IMR-90 (cell line): ENCODE measurements around the gene TMEM200A. TPM values are rescaled to one million over a fixed set of nuclear protein-coding genes. Genes with fewer than 3 reads are reported as not detected.

Experiments used
- ATAC-seq: fragments of 200-7000 bp; cut with Tn5 transposase; 2 replicates; pipeline ENCODE4 v1.9.1; 2020; ENCODE audit warnings: low read depth, mild to moderate bottlenecking, moderate library complexity
- BruUV-seq: library from RNA; stranded (reverse); fragments of 400-500 nt; replicated peaks from 2 replicates; lab custom pipeline; 2021; lab: Mats Ljungman, UMichigan
- CTCF ChIA-PET: fragments of 300-600 bp; formaldehyde crosslinking; extraction: SDS; loops from one replicate; lab custom pipeline; 2021; ENCODE audit warnings: antibody characterized with exemption; lab: Yijun Ruan, JAX
- POLR2A ChIA-PET: fragments of 300-600 bp; sonication (Branson Sonifier 250); formaldehyde crosslinking; loops from one replicate; lab custom pipeline; 2022; ENCODE audit warnings: antibody characterized with exemption; ENCODE audit not compliant: unreplicated experiment; lab: Charles Lee
- DNase-seq: peaks from one replicate; pipeline ENCODE4 v3.0.0; 2013
- H2AFZ ChIP-seq: replicated peaks from 2 replicates; pipeline ENCODE3; 2013; ENCODE audit warnings: low read length, mild to moderate bottlenecking; ENCODE audit not compliant: poor library complexity
- H2AK5ac ChIP-seq: 2 replicates; pipeline ENCODE4 v1.6.1; 2013; ENCODE audit warnings: low read depth, low read length, inconsistent platforms
- H2AK9ac ChIP-seq: replicated peaks from 2 replicates; pipeline ENCODE3; 2013; ENCODE audit warnings: mild to moderate bottlenecking, low read depth, low read length, moderate library complexity; ENCODE audit not compliant: poor library complexity
- H2BK120ac ChIP-seq: 2 replicates; pipeline ENCODE4 v1.6.1; 2013; ENCODE audit warnings: low read depth, low read length, inconsistent platforms
- H2BK15ac ChIP-seq: 3 replicates; pipeline ENCODE4 v1.6.1; 2013; ENCODE audit warnings: low read depth, low read length, inconsistent platforms
- H2BK20ac ChIP-seq: 2 replicates; pipeline ENCODE4 v1.6.1; 2013; ENCODE audit warnings: low read depth, mild to moderate bottlenecking, inconsistent platforms, low read length, moderate library complexity
- H2BK5ac ChIP-seq: 2 replicates; pipeline ENCODE4 v1.6.1; 2013; ENCODE audit warnings: mild to moderate bottlenecking, low read depth, low read length, inconsistent platforms; ENCODE audit not compliant: poor library complexity, severe bottlenecking
- H3K14ac ChIP-seq: replicated peaks from 2 replicates; pipeline ENCODE4 v1.6.1; 2013; ENCODE audit warnings: low read depth, low read length, inconsistent platforms
- H3K18ac ChIP-seq: 2 replicates; pipeline ENCODE4 v1.6.1; 2013; ENCODE audit warnings: low read depth, low read length, control low read depth
- H3K23ac ChIP-seq: 2 replicates; pipeline ENCODE4 v1.6.1; 2013; ENCODE audit warnings: low read depth, low read length, inconsistent platforms
- H3K27ac ChIP-seq: 2 replicates; pipeline ENCODE4 v1.5.1; 2013; ENCODE audit warnings: mild to moderate bottlenecking, control low read depth, low read length; ENCODE audit not compliant: insufficient read depth
- H3K27me3 ChIP-seq: 2 replicates; pipeline ENCODE4 v1.6.1; 2013; ENCODE audit warnings: low read length; ENCODE audit not compliant: control insufficient read depth, insufficient read depth
- H3K36me3 ChIP-seq: 2 replicates; pipeline ENCODE4 v1.6.1; 2013; ENCODE audit warnings: low read length, mixed read lengths; ENCODE audit not compliant: control insufficient read depth, insufficient read depth
- H3K4ac ChIP-seq: 2 replicates; pipeline ENCODE4 v1.6.1; 2013; ENCODE audit warnings: low read depth, low read length, inconsistent platforms
- H3K4me1 ChIP-seq: 2 replicates; pipeline ENCODE4 v1.6.1; 2013; ENCODE audit warnings: low read length, mixed read lengths; ENCODE audit not compliant: control insufficient read depth, insufficient read depth
- H3K4me2 ChIP-seq: 2 replicates; pipeline ENCODE4 v1.6.1; 2013; ENCODE audit warnings: low read depth, mild to moderate bottlenecking, control low read depth, low read length, moderate library complexity
- H3K4me3 ChIP-seq: 2 replicates; pipeline ENCODE4 v1.5.1; 2013; ENCODE audit warnings: low read depth, mild to moderate bottlenecking, control low read depth, low read length, moderate library complexity; ENCODE audit not compliant: insufficient read depth
- H3K56ac ChIP-seq: 2 replicates; pipeline ENCODE4 v1.6.1; 2013; ENCODE audit warnings: low read length, inconsistent platforms; ENCODE audit not compliant: insufficient read depth; ENCODE audit errors: extremely low read depth
- H3K79me1 ChIP-seq, 2 experiments: 2 replicates each; pipeline ENCODE4 v1.6.1; 2013; ENCODE audit warnings: low read length in 2 of 2, inconsistent platforms in 1 of 2, low read depth in 1 of 2
- H3K9ac ChIP-seq: 2 replicates; pipeline ENCODE4 v1.6.1; 2013; ENCODE audit warnings: low read depth, low read length, control low read depth
- H3K9me1 ChIP-seq: 2 replicates; pipeline ENCODE4 v1.6.1; 2013; ENCODE audit warnings: low read length, inconsistent platforms; ENCODE audit not compliant: insufficient read depth
- H3K9me3 ChIP-seq: 2 replicates; pipeline ENCODE4 v1.6.1; 2013; ENCODE audit warnings: low read length; ENCODE audit not compliant: control insufficient read depth, insufficient read depth
- H4K20me1 ChIP-seq: 2 replicates; pipeline ENCODE4 v1.6.1; 2013; ENCODE audit warnings: low read length, inconsistent platforms; ENCODE audit not compliant: insufficient read depth
- H4K5ac ChIP-seq: 2 replicates; pipeline ENCODE4 v1.6.1; 2013; ENCODE audit warnings: mild to moderate bottlenecking, low read depth, low read length, control low read depth
- H4K8ac ChIP-seq, 2 experiments: 2 replicates each; pipeline ENCODE4 v1.6.1; 2013; ENCODE audit warnings: low read depth in 2 of 2, low read length in 2 of 2, control low read depth in 1 of 2, inconsistent platforms in 1 of 2
- H4K91ac ChIP-seq: 2 replicates; pipeline ENCODE4 v1.6.1; 2013; ENCODE audit warnings: low read depth, low read length, inconsistent platforms; ENCODE audit not compliant: insufficient read depth
- BHLHE40 ChIP-seq: fragments of 150-350 bp; IDR thresholded peaks from 2 replicates; pipeline ENCODE4 v1.6.1; 2016; ENCODE audit warnings: mild to moderate bottlenecking, low read depth, low read length
- CEBPB ChIP-seq: IDR thresholded peaks from 2 replicates; pipeline ENCODE4 v1.6.1; 2012; ENCODE audit warnings: low read depth, low read length, improper control_type of control experiment
- CHD1 ChIP-seq: IDR thresholded peaks from 2 replicates; pipeline ENCODE4 v1.6.1; 2012; ENCODE audit warnings: low read depth, low read length, improper control_type of control experiment
- CTCF ChIP-seq: conservative IDR thresholded peaks from 2 replicates; pipeline ENCODE4 v1.5.1; 2012; ENCODE audit warnings: mild to moderate bottlenecking, low read depth, low read length, improper control_type of control experiment
- ELK1 ChIP-seq: fragments of 150-350 bp; IDR thresholded peaks from 2 replicates; pipeline ENCODE4 v1.6.1; 2016; ENCODE audit warnings: low read depth, mild to moderate bottlenecking, low read length, moderate library complexity, borderline replicate concordance
- FOS ChIP-seq: fragments of 150-350 bp; IDR thresholded peaks from 2 replicates; pipeline ENCODE4 v1.6.1; 2016; ENCODE audit warnings: low read depth, low read length
- MAFK ChIP-seq: IDR thresholded peaks from 2 replicates; pipeline ENCODE4 v1.6.1; 2012; ENCODE audit warnings: low read depth, low read length, improper control_type of control experiment
- MAZ ChIP-seq: IDR thresholded peaks from 2 replicates; pipeline ENCODE4 v1.6.1; 2012; ENCODE audit warnings: low read depth, mild to moderate bottlenecking, low read length, improper control_type of control experiment, moderate library complexity, borderline replicate concordance
- MXI1 ChIP-seq: IDR thresholded peaks from 2 replicates; pipeline ENCODE4 v1.6.1; 2012; ENCODE audit warnings: low read depth, mild to moderate bottlenecking, low read length, moderate library complexity, borderline replicate concordance
- NFE2L2 ChIP-seq: fragments of 150-350 bp; IDR thresholded peaks from 2 replicates; pipeline ENCODE4 v1.6.1; 2016; ENCODE audit warnings: low read depth, mild to moderate bottlenecking, low read length
- RAD21 ChIP-seq: IDR thresholded peaks from 2 replicates; pipeline ENCODE4 v1.6.1; 2012; ENCODE audit warnings: low read length, improper control_type of control experiment
- RCOR1 ChIP-seq: IDR thresholded peaks from 2 replicates; pipeline ENCODE4 v1.6.1; 2012; ENCODE audit warnings: mild to moderate bottlenecking, low read length, improper control_type of control experiment; ENCODE audit not compliant: insufficient replicate concordance
- SMC3 ChIP-seq: fragments of 150-350 bp; IDR thresholded peaks from 2 replicates; pipeline ENCODE4 v1.6.1; 2016; ENCODE audit warnings: low read depth, mild to moderate bottlenecking, antibody characterized with exemption, low read length, moderate library complexity
- USF2 ChIP-seq: fragments of 150-350 bp; IDR thresholded peaks from 2 replicates; pipeline ENCODE4 v1.6.1; 2017; ENCODE audit warnings: mild to moderate bottlenecking, antibody characterized with exemption, low read length, low read depth
- WGBS, 2 experiments: methylation state at CpG; one replicate each; pipeline versions ENCODE4 v1.1.5 to v1.1.7; 2013; ENCODE audit warnings: missing lambda C conversion rate in 2 of 2; ENCODE audit not compliant: insufficient read length in 1 of 2; ENCODE audit errors: extremely low coverage in 2 of 2; 5-methylcytosine and 5-hydroxymethylcytosine counted together
- dilution Hi-C: fragments of 300-500 bp; cut with HindIII; formaldehyde crosslinking; loops from one replicate; pipeline ENCODE4 v1.14.3; 2018; ENCODE audit warnings: low sequenced_read_pairs; ENCODE audit not compliant: unreplicated experiment
- in situ Hi-C: fragments of 300-500 bp; cut with MboI; formaldehyde crosslinking; loops from 3 replicates; pipeline ENCODE4 v1.14.3; 2019; ENCODE audit warnings: low sequenced_read_pairs, inconsistent platforms, mixed read lengths
- intact Hi-C: fragments of 100-400 bp; cut with micrococcal nuclease; formaldehyde crosslinking; loops from 2 replicates; pipeline ENCODE4 v1.10.0; 2022
- polyA plus RNA-seq, 3 experiments: library from polyadenylated mRNA; depleted of rRNA; stranded (reverse); fragments of >200 nt; gene quantifications; 2 replicates each; pipeline ENCODE4 v1.2.3, GENCODE V29; 2012; ENCODE audit warnings: low replicate concordance in 1 of 3
- total RNA-seq: library from RNA; depleted of rRNA; stranded (reverse); fragments of >200 nt; gene quantifications from 2 replicates; pipeline ENCODE4 v1.2.3, GENCODE V29; 2012

TMEM200A gene
- total and polyA plus RNA-seq, 2 of the 4 experiments (the other 2 are of a cell fraction): 22.8 to 37.1 TPM

- Histone ChIP-seq H3K4me1 (peaks cover 1% of the 10 kb centered on the region; the same call in 1 of the 2 replicates), H3K4me3 (no peak overlapping the region), H2AFZ (no peak overlapping the region), H2BK5ac (no peak overlapping the region), H3K14ac (no peak overlapping the region), H3K9me3 (no peaks in the 10 kb centered on the region), H3K79me1 (peaks cover 8 to 10% of the 10 kb centered on the region in 2 experiments), H3K36me3 (peaks cover 11% of the 10 kb centered on the region), H4K8ac (no peak overlapping the region), H3K9ac (no peak overlapping the region), H3K27me3 (no peaks in the 10 kb centered on the region), H3K9me1 (no peaks in the 10 kb centered on the region; the same call in 1 of the 2 replicates), H2AK5ac (no peak overlapping the region), H3K27ac (no peak overlapping the region), H3K23ac (no peak overlapping the region), H3K18ac (no peak overlapping the region), H4K20me1 (no peaks in the 10 kb centered on the region), H2BK15ac (no peak overlapping the region), H3K56ac (no peak overlapping the region), H2BK20ac (no peak overlapping the region), H4K91ac (no peak overlapping the region), H2AK9ac (no peak overlapping the region), H3K4ac (no peak overlapping the region), H2BK120ac (no peak overlapping the region), H3K4me2 (no peak overlapping the region), H4K5ac (no peak overlapping the region)
- no CpG with 5 or more reads among the region's 1 CpG for WGBS, 2 experiments
- ATAC-seq (no peak), DNase-seq (no peak)
- ChIA-PET POLR2A (no interaction called here), CTCF (interaction anchor here (0.7 kb wide), 1 partner anchor 260 kb away, joined by 3 read pairs; no protein-coding TSS in a partner anchor)
- TF ChIP-seq NFE2L2 (no peak), CEBPB (no peak), FOS (no peak), MAFK (no peak), MXI1 (no peak), MAZ (no peak), CTCF (no peak), ELK1 (no peak), SMC3 (no peak), BHLHE40 (no peak), RCOR1 (no peak), CHD1 (no peak), USF2 (no peak), RAD21 (no peak)
- BruUV-seq: no TSS peak
- intact Hi-C loops: no loop called here
- in situ Hi-C loops: no loop called here
- dilution Hi-C loops: no loop called here
Observed at GRCh38 chr6:130437961-130438360, 72.1 kb downstream of the TMEM200A start.
